Muscle layer of colon (tissue), 2 donors: ENCODE measurements around the gene NPSR1.

Source experiments
- H3K27ac ChIP-seq: one replicate; pipeline ENCODE4 v1.7.0; 2013; ENCODE audit warnings: low read depth, mild to moderate bottlenecking, low read length, moderate library complexity
- H3K27me3 ChIP-seq, 2 donors: one replicate each; pipeline ENCODE4 v1.7.0; 2013; ENCODE audit warnings: low read length in 2 of 2, mild to moderate bottlenecking in 2 of 2; ENCODE audit not compliant: insufficient read depth in 2 of 2, control insufficient read depth in 1 of 2
- H3K36me3 ChIP-seq: one replicate; pipeline ENCODE4 v1.7.0; 2013; ENCODE audit warnings: mild to moderate bottlenecking, low read length; ENCODE audit not compliant: insufficient read depth
- H3K4me1 ChIP-seq: one replicate; pipeline ENCODE4 v1.7.0; 2013; ENCODE audit warnings: mild to moderate bottlenecking, low read length; ENCODE audit not compliant: insufficient read depth
- H3K4me3 ChIP-seq, 2 donors: one replicate each; pipeline ENCODE4 v1.7.0; 2013; ENCODE audit warnings: low read length in 2 of 2, low read depth in 1 of 2, mild to moderate bottlenecking in 1 of 2, moderate library complexity in 1 of 2
- H3K9ac ChIP-seq: one replicate; pipeline ENCODE4 v1.7.0; 2013; ENCODE audit warnings: low read length
- H3K9me3 ChIP-seq: one replicate; pipeline ENCODE4 v1.7.0; 2013; ENCODE audit warnings: mild to moderate bottlenecking, low read length
- donor health status: abdominal sarcoma.
- donor health status: Adenocarcinoma of cecum.

NPSR1 gene

DNA sequence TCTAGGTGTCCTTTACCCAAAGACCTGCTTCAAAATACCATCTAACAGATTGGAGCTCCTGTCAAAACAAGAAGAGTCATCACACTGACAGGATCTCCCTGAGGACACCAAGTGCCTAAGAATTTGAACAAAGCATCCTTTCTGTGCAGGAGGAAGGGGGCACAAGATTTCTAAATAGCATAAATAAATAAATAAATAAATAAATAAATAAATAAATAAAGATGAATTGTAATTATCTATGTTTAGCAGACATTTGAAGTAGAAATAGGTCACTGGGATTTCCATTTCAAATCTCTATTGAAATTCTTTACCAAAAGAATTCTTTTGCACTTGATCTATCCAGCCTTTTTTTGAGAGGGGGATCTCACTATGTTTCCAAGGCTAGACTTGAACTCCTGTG, 65.3 kb downstream of the NPSR1 start:
- H3K4me3 ChIP-seq: no peak overlapping the region
- H3K36me3 ChIP-seq: no peaks in the 10 kb centered on the region
- no peaks in the 10 kb centered on the region for H3K9me3 ChIP-seq
- no peak overlapping the region for H3K27ac ChIP-seq
- H3K4me1 ChIP-seq: no peaks in the 10 kb centered on the region
- no peaks in the 10 kb centered on the region for H3K27me3 ChIP-seq
- no peak overlapping the region for H3K9ac ChIP-seq

DNA sequence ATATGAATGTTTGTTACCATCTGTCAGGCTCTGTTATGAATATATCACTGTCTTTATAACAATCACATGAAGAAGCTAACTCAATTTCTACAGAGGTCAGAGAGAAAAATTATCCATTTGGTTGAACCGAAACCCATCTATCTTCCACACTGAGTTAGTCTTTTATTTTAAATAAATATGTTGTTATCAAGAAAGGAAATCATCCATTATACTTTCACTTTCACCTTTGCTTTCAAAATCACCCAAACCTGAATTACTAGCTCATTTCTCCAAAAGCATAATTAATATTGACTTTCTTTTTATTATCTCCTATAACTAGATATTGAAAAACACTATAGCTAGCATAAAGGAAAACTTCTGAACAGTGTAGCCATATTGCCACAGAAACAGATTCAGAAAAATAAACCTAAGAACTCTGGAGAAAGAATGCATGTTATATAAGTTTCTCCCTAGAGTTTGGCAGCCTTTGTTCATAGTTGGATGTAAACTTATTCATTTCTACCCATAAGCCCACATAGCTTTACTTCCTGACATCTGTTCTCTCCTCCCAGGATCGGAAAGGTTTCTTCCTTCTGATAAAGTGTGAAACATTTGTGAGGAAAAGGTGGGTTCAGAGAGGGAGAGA, 66.0 kb downstream of the NPSR1 start:
- Histone ChIP-seq H3K4me3 (no peak overlapping the region), H3K9ac (no peak overlapping the region), H3K27me3 (no peaks in the 10 kb centered on the region), H3K36me3 (no peaks in the 10 kb centered on the region), H3K9me3 (no peaks in the 10 kb centered on the region), H3K27ac (no peak overlapping the region), H3K4me1 (no peaks in the 10 kb centered on the region)

DNA sequence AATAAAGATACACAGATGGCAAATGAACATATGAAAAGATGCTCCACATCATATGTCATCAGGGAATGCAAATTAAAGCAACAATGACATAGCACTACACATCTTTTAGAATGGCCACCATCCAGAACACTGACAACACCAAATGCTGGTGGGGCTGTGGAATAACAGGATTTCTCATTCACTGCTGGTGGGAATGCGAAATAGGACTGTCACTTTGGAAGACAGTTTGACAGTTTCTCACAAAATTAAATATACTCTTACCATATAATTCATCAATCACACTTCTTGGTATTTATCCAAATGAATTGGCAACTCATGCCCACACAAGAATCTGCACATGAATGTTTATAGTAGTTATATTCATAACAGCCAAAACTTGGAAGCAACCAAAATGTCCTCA, 68.2 kb downstream of the NPSR1 start:
- Histone ChIP-seq H3K4me3 (no peak overlapping the region), H3K27ac (no peak overlapping the region), H3K9me3 (no peaks in the 10 kb centered on the region), H3K9ac (no peak overlapping the region), H3K27me3 (no peaks in the 10 kb centered on the region), H3K36me3 (no peaks in the 10 kb centered on the region), H3K4me1 (no peaks in the 10 kb centered on the region)

DNA sequence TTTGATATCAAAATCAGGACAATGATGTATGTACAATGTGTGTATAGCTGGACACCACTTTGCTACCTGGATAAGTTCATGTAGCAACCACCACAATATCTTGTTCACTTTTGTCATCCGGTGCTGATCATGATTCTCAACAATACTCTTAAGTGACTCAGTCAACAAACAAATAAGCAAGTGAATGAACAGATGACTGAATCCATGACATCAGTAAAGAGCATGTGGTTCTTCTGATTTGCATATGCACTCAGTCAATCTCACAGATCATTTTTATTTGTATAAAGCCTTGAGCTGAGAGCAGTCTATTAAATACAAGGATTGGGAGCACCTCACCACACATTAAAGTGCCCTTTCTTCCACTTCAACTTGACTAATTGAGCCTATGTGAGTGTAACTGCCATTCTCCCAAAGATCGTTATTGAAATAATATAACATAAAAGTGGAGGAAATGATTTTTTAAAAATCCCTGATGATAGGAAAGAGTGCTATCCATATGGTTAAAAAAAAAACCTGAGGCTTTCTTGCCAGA, 69.5 kb downstream of the NPSR1 start:
- no peak overlapping the region for H3K4me3 ChIP-seq
- H3K27ac ChIP-seq: no peak overlapping the region
- H3K27me3 ChIP-seq: no peaks in the 10 kb centered on the region
- no peaks in the 10 kb centered on the region for H3K4me1 ChIP-seq
- H3K9me3 ChIP-seq: no peaks in the 10 kb centered on the region
- H3K9ac ChIP-seq: no peak overlapping the region
- H3K36me3 ChIP-seq: no peaks in the 10 kb centered on the region

DNA sequence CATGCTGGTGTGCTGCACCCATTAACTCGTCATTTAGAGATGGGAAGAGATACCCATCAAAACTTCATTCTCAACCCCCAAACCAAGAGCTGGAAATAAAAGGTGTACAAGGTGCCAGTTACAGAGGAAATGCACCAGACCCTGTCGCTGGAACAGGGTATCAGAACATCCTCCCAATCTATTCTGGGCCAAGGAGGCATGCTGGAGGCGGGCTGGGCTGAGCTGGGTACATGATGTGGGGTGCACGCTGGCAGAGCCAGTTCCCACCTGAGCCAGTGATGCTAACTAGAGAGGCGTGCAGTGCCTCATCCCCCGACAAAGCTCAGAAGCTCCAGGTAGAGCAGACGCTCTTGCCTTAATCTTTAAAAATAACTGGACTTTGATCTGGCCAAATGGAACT, 70.1 kb downstream of the NPSR1 start:
- Histone ChIP-seq H3K27ac (no peak overlapping the region), H3K9ac (no peak overlapping the region), H3K9me3 (no peaks in the 10 kb centered on the region), H3K4me3 (no peak overlapping the region), H3K27me3 (no peaks in the 10 kb centered on the region), H3K4me1 (no peaks in the 10 kb centered on the region), H3K36me3 (no peaks in the 10 kb centered on the region)

DNA sequence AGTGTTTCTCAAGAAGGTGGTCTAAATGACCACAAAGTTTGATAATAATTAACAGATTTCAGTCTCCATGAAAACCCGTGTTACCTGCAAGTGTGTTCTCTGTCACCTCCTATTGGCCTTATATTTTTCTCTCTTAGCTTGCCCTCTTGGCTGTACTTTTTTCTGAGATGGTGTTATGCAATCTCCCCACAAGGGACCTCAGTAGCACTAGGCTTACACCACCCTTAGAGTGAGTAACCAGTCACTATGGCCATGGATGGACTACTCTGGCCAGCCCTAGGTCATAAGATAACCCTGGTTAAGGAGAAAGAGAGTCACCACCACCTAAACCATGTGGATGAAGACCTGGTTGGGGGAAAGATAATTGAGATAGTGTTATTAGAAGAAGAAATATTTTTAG, 76.8 kb downstream of the NPSR1 start:
- no peak overlapping the region for H3K27ac ChIP-seq
- no peaks in the 10 kb centered on the region for H3K27me3 ChIP-seq
- no peak overlapping the region for H3K9ac ChIP-seq
- H3K36me3 ChIP-seq: no peaks in the 10 kb centered on the region
- no peaks in the 10 kb centered on the region for H3K9me3 ChIP-seq
- no peaks in the 10 kb centered on the region for H3K4me1 ChIP-seq
- no peak overlapping the region for H3K4me3 ChIP-seq

DNA sequence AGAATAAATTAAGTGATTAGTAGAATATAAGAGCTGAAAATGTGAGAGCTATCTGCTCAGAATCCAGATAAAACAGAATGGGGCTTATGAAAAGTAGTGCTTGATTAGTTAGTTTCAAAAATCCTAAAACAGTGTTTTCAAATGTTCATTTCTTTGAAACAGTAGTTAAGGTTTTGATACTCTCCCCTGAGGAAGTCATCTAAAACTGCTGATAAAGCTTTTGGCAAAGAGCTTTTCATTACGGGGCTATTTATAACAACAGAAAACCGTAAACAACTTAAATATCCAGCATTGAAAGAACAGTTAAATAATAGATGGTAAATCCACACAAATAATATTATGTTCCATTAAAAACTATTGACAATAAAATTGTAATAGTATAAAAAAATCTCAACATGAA, 77.5 kb downstream of the NPSR1 start:
- H3K27me3 ChIP-seq: no peaks in the 10 kb centered on the region
- H3K27ac ChIP-seq: no peak overlapping the region
- no peak overlapping the region for H3K9ac ChIP-seq
- H3K36me3 ChIP-seq: no peaks in the 10 kb centered on the region
- no peak overlapping the region for H3K4me3 ChIP-seq
- no peaks in the 10 kb centered on the region for H3K9me3 ChIP-seq
- no peaks in the 10 kb centered on the region for H3K4me1 ChIP-seq

DNA sequence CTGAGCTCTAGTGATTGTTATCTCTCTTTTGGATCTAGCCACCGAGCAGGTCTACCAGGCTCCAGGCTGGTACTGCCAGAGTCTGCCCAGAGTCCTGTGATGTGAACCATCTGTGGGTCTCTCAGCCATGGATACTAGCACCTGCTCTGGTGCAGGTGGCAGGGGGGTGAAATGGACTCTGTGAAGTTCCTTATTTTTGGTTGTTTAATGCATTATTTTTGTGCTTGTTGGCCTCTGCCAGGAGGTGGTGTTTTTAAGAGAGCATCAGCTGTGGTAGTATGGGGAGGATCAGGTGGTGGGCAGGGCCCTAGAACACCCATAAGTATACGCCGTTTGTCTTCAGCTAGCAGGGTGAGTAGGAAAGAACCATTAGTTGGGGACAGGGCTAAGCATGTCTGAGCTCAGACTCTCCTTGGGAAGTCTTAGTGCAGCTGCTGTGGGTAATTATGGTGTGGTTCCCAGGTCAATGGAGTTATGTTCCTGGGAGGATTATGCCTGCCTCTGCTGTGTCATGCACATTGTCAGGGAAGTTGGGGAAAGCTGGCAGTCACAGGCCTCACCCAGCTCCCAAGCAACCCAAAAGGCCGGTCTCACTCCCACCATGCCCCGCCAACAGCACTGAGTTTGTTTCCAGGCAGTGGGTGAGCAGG, 81.8 kb downstream of the NPSR1 start:
- no peak overlapping the region for H3K27ac ChIP-seq
- no peaks in the 10 kb centered on the region for H3K27me3 ChIP-seq
- no peak overlapping the region for H3K4me3 ChIP-seq
- no peaks in the 10 kb centered on the region for H3K9me3 ChIP-seq
- H3K9ac ChIP-seq: no peak overlapping the region
- H3K36me3 ChIP-seq: no peaks in the 10 kb centered on the region
- H3K4me1 ChIP-seq: no peaks in the 10 kb centered on the region

DNA sequence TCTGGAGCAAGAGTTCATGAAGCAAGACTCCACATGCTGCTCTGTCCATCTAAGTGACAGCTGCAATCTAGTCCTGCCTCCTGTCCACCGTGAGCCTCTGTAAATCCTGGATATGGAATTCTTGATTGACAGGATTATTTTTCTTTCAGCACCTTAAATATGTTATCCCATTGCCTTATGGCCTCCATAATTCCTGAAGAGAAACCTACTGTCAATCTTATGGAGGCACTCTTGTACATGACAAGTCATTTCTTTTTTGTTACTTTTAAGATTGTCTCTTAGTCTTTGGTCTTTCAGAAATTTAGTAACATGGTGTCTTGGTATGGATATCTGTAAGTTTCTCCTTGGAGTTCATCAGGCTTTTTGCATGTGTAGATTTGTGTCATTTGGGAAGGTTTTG, 82.8 kb downstream of the NPSR1 start:
- Histone ChIP-seq H3K4me1 (no peaks in the 10 kb centered on the region), H3K27me3 (no peaks in the 10 kb centered on the region), H3K9me3 (no peaks in the 10 kb centered on the region), H3K27ac (no peak overlapping the region), H3K36me3 (no peaks in the 10 kb centered on the region), H3K9ac (no peak overlapping the region), H3K4me3 (no peak overlapping the region)

DNA sequence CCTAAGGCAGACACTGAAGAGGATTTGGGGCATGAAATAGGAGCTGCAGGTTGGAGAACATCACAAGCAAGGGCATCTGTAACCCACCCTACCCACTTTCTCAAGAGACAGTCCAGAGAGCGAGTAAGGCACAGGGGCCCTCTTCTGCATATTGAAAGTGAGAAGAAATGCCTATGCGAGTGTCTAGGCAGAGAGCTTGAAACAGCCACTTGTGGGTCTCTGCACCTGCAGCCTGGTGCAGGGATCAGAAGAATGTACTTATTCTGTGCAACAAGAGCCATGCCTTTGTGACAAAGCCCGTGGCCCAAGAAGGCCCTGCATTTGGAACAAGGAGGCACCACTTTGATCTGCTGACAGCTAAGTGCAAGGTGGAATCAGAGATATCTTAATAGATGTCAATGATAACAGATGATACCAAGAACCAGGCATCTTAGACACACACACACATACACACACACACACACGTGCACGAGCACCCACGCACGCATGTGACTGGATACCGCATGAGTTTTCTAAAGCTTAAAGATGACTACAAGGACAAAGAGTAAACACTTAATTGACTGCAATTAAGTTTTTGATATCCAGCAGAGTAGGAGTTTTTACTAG, 89.3 kb downstream of the NPSR1 start:
- H3K27me3 ChIP-seq: no peaks in the 10 kb centered on the region
- no peak overlapping the region for H3K9ac ChIP-seq
- H3K4me1 ChIP-seq: no peaks in the 10 kb centered on the region
- H3K9me3 ChIP-seq: no peaks in the 10 kb centered on the region
- H3K27ac ChIP-seq: no peak overlapping the region
- no peaks in the 10 kb centered on the region for H3K36me3 ChIP-seq
- H3K4me3 ChIP-seq: no peak overlapping the region

DNA sequence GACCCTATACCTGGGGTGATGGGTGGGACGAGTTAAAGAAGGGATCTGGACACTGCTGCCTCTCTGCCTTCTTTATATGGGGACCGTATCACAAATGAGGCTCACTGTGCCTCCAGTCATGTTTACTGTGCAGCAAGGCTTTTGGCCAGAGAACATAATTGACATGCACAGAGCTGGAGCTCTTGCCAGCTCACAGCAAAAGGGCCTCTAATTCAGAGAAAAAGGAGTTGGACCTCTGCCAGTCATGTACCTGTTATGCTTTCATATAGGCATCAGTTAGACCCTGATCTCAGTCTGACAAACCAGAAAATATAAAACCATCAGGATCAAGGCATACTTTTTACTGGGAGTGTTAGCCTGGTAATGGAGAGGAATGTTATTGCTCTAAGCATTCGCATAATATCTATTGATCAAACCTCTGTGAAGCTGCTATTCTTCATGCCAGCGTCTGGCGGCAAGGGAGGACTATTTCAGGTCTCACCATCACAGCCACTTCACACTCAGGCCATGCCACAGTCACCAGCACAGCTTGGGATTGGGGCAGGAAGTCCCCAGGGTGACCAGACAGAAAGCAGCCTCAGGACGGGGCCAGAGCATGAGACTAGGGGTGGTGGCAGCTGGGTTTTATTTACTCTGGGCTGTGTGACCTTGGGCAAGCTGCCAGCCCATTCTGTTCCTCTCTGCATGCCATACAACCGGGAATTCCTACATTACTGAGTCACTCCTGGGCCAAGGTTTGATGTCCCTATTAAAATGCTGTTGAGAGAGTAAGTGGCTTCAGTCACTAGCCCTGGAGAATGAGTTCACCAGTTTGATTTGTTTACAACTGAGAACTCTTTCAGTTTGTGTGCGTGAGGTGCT, 90.1 kb downstream of the NPSR1 start:
- no peak overlapping the region for H3K27ac ChIP-seq
- no peak overlapping the region for H3K4me3 ChIP-seq
- no peaks in the 10 kb centered on the region for H3K27me3 ChIP-seq
- H3K9ac ChIP-seq: no peak overlapping the region
- H3K36me3 ChIP-seq: no peaks in the 10 kb centered on the region
- H3K4me1 ChIP-seq: no peaks in the 10 kb centered on the region
- no peaks in the 10 kb centered on the region for H3K9me3 ChIP-seq
